Measurements from ENCODE around the gene IFIT1.
"Not testable (repeated sequence)": the region's sequence is repeated elsewhere in the genome, so short reads cannot be mapped to it uniquely, and the experiment has no call there.

DNA sequence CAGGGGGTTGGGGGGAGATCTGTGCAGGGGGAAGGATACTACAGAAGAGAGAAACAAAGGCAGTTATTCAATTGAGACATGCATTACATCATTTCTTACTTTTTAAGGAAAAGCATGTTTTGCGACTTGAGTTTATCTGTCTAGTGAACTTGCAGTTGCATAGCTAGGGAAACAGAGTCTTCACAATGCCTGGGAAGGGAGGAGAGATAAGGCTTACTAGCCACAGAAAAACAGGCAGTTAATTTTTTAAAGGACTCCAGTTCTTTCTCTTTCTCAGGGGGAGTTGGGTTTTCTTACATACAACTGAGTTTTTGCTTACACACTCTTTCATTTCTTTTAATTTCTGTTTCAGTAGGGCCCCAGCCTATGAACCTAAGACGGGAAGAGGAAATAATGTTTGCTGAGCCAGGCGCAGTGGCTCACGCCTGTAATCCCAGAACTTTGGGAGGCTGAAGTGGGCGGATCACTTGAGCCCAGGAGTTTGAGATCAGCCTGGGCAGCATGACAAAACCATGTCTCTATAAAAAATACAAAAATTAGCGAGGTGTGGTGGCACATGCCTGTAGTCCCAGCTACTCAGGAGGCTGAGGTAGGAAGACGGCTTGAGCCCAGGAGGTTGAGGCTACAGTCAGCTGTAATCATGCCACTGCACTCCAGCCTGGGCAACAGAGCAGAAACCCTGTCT is 41.6 kb upstream of the IFIT1 start:
- TF ChIP-seq, protein P1, sequence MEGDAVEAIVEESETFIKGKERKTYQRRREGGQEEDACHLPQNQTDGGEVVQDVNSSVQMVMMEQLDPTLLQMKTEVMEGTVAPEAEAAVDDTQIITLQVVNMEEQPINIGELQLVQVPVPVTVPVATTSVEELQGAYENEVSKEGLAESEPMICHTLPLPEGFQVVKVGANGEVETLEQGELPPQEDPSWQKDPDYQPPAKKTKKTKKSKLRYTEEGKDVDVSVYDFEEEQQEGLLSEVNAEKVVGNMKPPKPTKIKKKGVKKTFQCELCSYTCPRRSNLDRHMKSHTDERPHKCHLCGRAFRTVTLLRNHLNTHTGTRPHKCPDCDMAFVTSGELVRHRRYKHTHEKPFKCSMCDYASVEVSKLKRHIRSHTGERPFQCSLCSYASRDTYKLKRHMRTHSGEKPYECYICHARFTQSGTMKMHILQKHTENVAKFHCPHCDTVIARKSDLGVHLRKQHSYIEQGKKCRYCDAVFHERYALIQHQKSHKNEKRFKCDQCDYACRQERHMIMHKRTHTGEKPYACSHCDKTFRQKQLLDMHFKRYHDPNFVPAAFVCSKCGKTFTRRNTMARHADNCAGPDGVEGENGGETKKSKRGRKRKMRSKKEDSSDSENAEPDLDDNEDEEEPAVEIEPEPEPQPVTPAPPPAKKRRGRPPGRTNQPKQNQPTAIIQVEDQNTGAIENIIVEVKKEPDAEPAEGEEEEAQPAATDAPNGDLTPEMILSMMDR (IDR thresholded peaks at IDR 0.05; ENCODE audit: poor library complexity): not testable (repeated sequence)
- not testable (repeated sequence) for TF ChIP-seq EZH2phosphoT487 (IDR thresholded peaks at IDR 0.05; ENCODE audit: low read depth, severe bottlenecking, unreplicated experiment)

Data from hepatocyte (in vitro differentiated cells).